CD1c-positive myeloid dendritic cell (primary cell): ENCODE measurements around the gene UGT1A4.

Experiments
- DNase-seq: peaks from one replicate; pipeline ENCODE4 v3.0.0-alpha.2; 2016; ENCODE audit errors: extremely low spot score

UGT1A4 gene

GRCh38 chr2:233791151-233791882, 72.8 kb downstream of the UGT1A4 start:
- DNase-seq = no peak

- no peak for DNase-seq
These were observed 73.4 kb downstream of the UGT1A4 start for GRCh38 chr2:233791883-233792329.

GRCh38 chr2:233792720-233793119, 74.2 kb downstream of the UGT1A4 start:
- DNase-seq = no peak

GRCh38 chr2:233793465-233794127, 75.1 kb downstream of the UGT1A4 start:
- no peak for DNase-seq

GRCh38 chr2:233794128-233794658, 75.7 kb downstream of the UGT1A4 start:
- DNase-seq = no peak

GRCh38 chr2:233795735-233796171, 77.2 kb downstream of the UGT1A4 start:
- DNase-seq = no peak

- DNase-seq = no peak
These were observed 77.7 kb downstream of the UGT1A4 start for GRCh38 chr2:233796254-233796653.

GRCh38 chr2:233798335-233799086, 80.0 kb downstream of the UGT1A4 start:
- no peak for DNase-seq

GRCh38 chr2:233799087-233799665, 80.6 kb downstream of the UGT1A4 start:
- no peak for DNase-seq

GRCh38 chr2:233799716-233800115, 81.2 kb downstream of the UGT1A4 start:
- DNase-seq = no peak

GRCh38 chr2:233800208-233800607, 81.7 kb downstream of the UGT1A4 start:
- no peak for DNase-seq

GRCh38 chr2:233801357-233802131, 83.0 kb downstream of the UGT1A4 start:
- no peak for DNase-seq

- no peak for DNase-seq
These were observed 83.7 kb downstream of the UGT1A4 start for GRCh38 chr2:233802132-233802815.

- no peak for DNase-seq
These were observed 84.9 kb downstream of the UGT1A4 start for GRCh38 chr2:233803292-233803911.

GRCh38 chr2:233803994-233804393, 85.5 kb downstream of the UGT1A4 start:
- no peak for DNase-seq

GRCh38 chr2:233807215-233807865, 88.8 kb downstream of the UGT1A4 start:
- DNase-seq = no peak

- no peak for DNase-seq
These were observed 89.7 kb downstream of the UGT1A4 start for GRCh38 chr2:233807966-233808935.

- no peak for DNase-seq
These were observed 91.8 kb downstream of the UGT1A4 start for GRCh38 chr2:233810385-233810784.
